CD4-positive, alpha-beta T cell treated with Interleukin-6 at 100 ng/mL for 8 hours (primary cell): Measurements from ENCODE around the gene INVS.
A peak's percentile ranks its signal among the peaks of the same experiment; 100 is the strongest.
"Not testable (repeated sequence)": the region's sequence is repeated elsewhere in the genome, so short reads cannot be mapped to it uniquely, and the experiment has no call there.

ENCODE experiments used
- DNase-seq: peaks from one replicate; pipeline ENCODE4 v3.0.0-alpha.2; 2020; ENCODE audit warnings: mixed read lengths, low spot score

INVS gene

GRCh38 chr9:100196215-100196614 is 97.2 kb downstream of the INVS start:
- DNase-seq, result no peak

GRCh38 chr9:100196828-100197227 is 97.8 kb downstream of the INVS start:
- DNase-seq, result no peak

- DNase-seq, result no peak
Measured at GRCh38 chr9:100197553-100197952, 98.5 kb downstream of the INVS start.

GRCh38 chr9:100202806-100203205 is 103.8 kb downstream of the INVS start:
- no peak for DNase-seq

- no peak for DNase-seq
Measured at GRCh38 chr9:100204796-100205195, 105.8 kb downstream of the INVS start.

- DNase-seq, result no peak
Measured at GRCh38 chr9:100206899-100207298, 107.9 kb downstream of the INVS start.

GRCh38 chr9:100208673-100209072 is 109.6 kb downstream of the INVS start:
- DNase-seq, result no peak

GRCh38 chr9:100211476-100211875 is 112.4 kb downstream of the INVS start:
- DNase-seq, result no peak

- DNase-seq, result no peak
Measured at GRCh38 chr9:100213730-100214477, 114.9 kb downstream of the INVS start.

- peak; percentile 48 for DNase-seq
Measured at GRCh38 chr9:100216178-100216787, 117.2 kb downstream of the INVS start.

- no peak for DNase-seq
Measured at GRCh38 chr9:100217536-100217935, 118.5 kb downstream of the INVS start.

- DNase-seq, result no peak
Measured at GRCh38 chr9:100219347-100219746, 120.3 kb downstream of the INVS start.

- DNase-seq, result no peak
Measured at GRCh38 chr9:100220936-100221335, 121.9 kb downstream of the INVS start.

- DNase-seq, result no peak
Measured at GRCh38 chr9:100221538-100221937, 122.5 kb downstream of the INVS start.

GRCh38 chr9:100222674-100223073 is 123.6 kb downstream of the INVS start:
- DNase-seq, result no peak

- no peak for DNase-seq
Measured at GRCh38 chr9:100227636-100228035, 128.6 kb downstream of the INVS start.

- no peak for DNase-seq
Measured at GRCh38 chr9:100228352-100228869, 129.4 kb downstream of the INVS start.

- no peak for DNase-seq
Measured at GRCh38 chr9:100229136-100229535, 130.1 kb downstream of the INVS start.

- DNase-seq, result no peak
Measured at GRCh38 chr9:100229561-100229960, 130.5 kb downstream of the INVS start.

GRCh38 chr9:100236986-100237385 is 137.9 kb downstream of the INVS start:
- not testable (repeated sequence) for DNase-seq

- DNase-seq, result no peak
Measured at GRCh38 chr9:100240512-100240911, 141.5 kb downstream of the INVS start.

GRCh38 chr9:100267211-100267610 is 168.2 kb downstream of the INVS start:
- no peak for DNase-seq

GRCh38 chr9:100268271-100268670 is 169.2 kb downstream of the INVS start:
- DNase-seq, result no peak

- no peak for DNase-seq
Measured at GRCh38 chr9:100269656-100270055, 170.6 kb downstream of the INVS start.
